GM13977 (cell line): ENCODE measurements around the gene CSN1S1.

Source experiments
- DNase-seq: peaks from one replicate; pipeline ENCODE4 v3.0.0; 2012; ENCODE audit warnings: low spot score
- CTCF ChIP-seq: IDR thresholded peaks from 2 replicates; pipeline ENCODE4 v1.5.1; 2012; ENCODE audit warnings: mild to moderate bottlenecking, control low read depth; ENCODE audit not compliant: insufficient read depth; ENCODE audit errors: extremely low read depth, missing control alignments
- in situ Hi-C: fragments of 300-500 bp; cut with MboI; formaldehyde crosslinking; loops from one replicate; pipeline ENCODE4 v1.12.0; 2022; ENCODE audit warnings: low sequenced_read_pairs, low pct_unique_long_range_greater_than_20kb, mixed read lengths, inconsistent platforms; ENCODE audit not compliant: unreplicated experiment

CSN1S1 gene

DNA sequence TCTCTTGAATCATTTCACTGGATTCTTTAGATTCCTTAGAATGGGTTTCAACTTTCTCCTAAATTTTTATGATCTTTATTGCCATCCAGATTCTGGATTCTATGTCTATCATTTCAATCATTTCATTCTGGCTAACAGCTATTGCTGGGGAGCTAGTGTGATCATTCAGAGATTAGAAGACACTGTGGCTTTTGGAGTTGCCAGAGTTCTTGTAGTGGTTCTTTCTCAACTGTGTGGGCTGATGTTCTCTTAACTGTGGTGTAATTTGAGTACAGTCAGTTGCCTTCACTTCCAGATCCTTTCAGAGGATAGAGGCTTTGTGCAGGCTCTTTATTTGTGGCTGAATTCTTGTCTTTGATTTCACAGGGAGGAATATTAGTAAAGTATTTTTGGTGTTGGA lies 46.7 kb downstream of the CSN1S1 start:
- in situ Hi-C loops, result no loop called here
- no peak for TF ChIP-seq CTCF

GRCh38 chr4:69984030-69984443 lies 53.2 kb downstream of the CSN1S1 start:
- in situ Hi-C loops, result no loop called here
- no peak for DNase-seq
- no peak for TF ChIP-seq CTCF

More for the DNA sequence above, 46.7 kb downstream of the CSN1S1 start:
- no peak for DNase-seq

GRCh38 chr4:69986663-69987062 lies 55.8 kb downstream of the CSN1S1 start:
- DNase-seq, result no peak
- in situ Hi-C loops, result no loop called here

GRCh38 chr4:69991016-69991415 lies 60.1 kb downstream of the CSN1S1 start:
- no peak for DNase-seq
- no peak for TF ChIP-seq CTCF
- in situ Hi-C loops, result no loop called here

More at GRCh38 chr4:69986663-69987062, 55.8 kb downstream of the CSN1S1 start:
- TF ChIP-seq CTCF, result no peak

DNA sequence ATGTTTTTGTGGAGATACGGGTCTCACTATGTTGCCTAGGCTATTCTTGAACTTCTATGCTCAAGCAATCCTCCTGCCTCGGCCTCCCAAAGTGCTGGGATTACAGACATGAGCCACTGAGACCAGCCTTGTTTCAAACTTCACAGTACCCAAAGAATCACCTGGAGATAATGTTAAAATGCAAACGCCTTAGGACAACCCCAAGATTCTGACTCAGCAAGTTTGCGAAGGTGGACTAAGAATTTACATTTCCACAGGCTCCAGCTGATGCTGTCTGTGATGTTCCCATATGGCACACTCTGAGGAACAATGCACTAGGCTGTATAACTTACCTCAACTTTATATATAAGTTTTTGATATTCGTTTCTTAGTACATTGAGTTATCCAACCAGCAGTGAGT lies 63.9 kb downstream of the CSN1S1 start:
- in situ Hi-C loops, result no loop called here
- no peak for DNase-seq
- no peak for TF ChIP-seq CTCF

DNA sequence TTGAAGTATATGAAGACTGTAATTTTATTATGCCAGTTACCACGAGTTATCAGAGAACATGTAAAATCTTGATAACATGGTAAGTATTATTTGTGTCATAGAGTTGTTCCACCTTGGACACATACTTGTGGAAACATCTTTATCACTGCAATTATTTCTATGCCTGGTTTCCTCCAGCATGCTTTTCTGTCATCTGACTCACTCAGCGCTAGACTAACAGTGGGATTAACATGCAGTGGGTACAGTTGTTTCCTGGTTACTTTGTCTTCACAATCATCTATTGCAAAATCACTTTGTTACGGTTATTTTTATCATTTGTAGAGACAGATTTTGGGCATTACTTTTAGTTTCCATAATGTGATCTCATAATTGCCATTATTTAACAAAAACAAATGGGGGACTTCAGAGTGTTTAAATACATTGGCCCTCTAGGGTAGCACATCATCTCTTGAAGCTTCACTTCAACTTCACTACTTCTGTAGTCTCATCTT lies 64.7 kb downstream of the CSN1S1 start, which contains the start of gene STATH:
Gene STATH, plus strand, starts transcription at position 441 of the 491 bp plus-strand sequence. CDS start 2,472 bp downstream, outside the sequence.
- in situ Hi-C loops, result no loop called here
- TF ChIP-seq CTCF, result no peak
- DNase-seq, result no peak
